Measurements from ENCODE around the gene UFC1. TPM values are rescaled to one million over a fixed set of nuclear protein-coding genes. Genes with fewer than 3 reads are reported as not detected.

UFC1 gene
- total RNA-seq, 1 donor from 2014 or later, result 92.2 TPM

- no peak for ATAC-seq
- no peak for TF ChIP-seq CTCF (IDR thresholded peaks at IDR 0.05)
- no peaks in the 10 kb centered on the region for H3K36me3 ChIP-seq
- H3K4me1 ChIP-seq, result peaks cover 56% of the 10 kb centered on the region
- intact Hi-C loops (cut with DNase I), result no loop called here
- H3K4me3 ChIP-seq, result no peak overlapping the region
- no peaks in the 10 kb centered on the region for H3K9me3 ChIP-seq
- no peak for DNase-seq
- peak overlapping the region; percentile 63 for H3K27ac ChIP-seq
- no peaks in the 10 kb centered on the region for H3K27me3 ChIP-seq (ENCODE audit: low read depth)
Measured at GRCh38 chr1:161182214-161182613, 28.4 kb downstream of the UFC1 start.

- Histone ChIP-seq H3K4me1 (peaks cover 47% of the 10 kb centered on the region), H3K27ac (peak overlapping the region; percentile 73), H3K27me3 (ENCODE audit: low read depth) (no peaks in the 10 kb centered on the region), H3K4me3 (no peak overlapping the region), H3K9me3 (no peaks in the 10 kb centered on the region), H3K36me3 (no peaks in the 10 kb centered on the region)
- intact Hi-C loops (cut with DNase I), result no loop called here
- DNase-seq (peak; percentile 74), ATAC-seq (peak; percentile 82 to 90)
- TF ChIP-seq CTCF (IDR thresholded peaks at IDR 0.05), result no peak
Measured at GRCh38 chr1:161185282-161185682, 31.5 kb downstream of the UFC1 start.

GRCh38 chr1:161185732-161186311, 32.0 kb downstream of the UFC1 start:
- intact Hi-C loops (cut with DNase I), result no loop called here
- DNase-seq (no peak), ATAC-seq (peak; percentile 59 to 68)
- Histone ChIP-seq H3K4me3 (no peak overlapping the region), H3K27me3 (ENCODE audit: low read depth) (no peaks in the 10 kb centered on the region), H3K36me3 (no peaks in the 10 kb centered on the region), H3K9me3 (no peaks in the 10 kb centered on the region), H3K27ac (peak overlapping the region; percentile 73), H3K4me1 (peaks cover 47% of the 10 kb centered on the region)
- TF ChIP-seq CTCF (IDR thresholded peaks at IDR 0.05), result no peak

DNA sequence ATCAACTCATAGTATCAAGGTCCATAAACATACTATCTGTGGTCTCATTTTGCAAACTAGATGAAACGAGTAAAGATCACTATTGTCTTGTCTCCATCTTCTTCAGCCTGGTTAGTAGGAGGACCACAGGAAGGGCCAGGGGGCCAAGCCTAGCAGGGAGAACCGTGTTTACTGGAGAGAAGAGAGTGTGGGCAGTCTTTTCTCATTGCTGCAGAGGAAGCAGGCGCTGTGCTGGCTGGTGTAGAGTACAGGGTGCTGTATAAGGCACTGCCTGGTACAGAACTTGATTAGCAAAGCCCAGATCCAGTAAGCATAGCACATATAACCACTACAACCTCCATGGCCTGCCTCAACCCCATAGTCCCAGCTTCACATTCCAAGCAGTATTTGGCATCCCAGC, 33.5 kb downstream of the UFC1 start:
- Histone ChIP-seq H3K4me3 (no peak overlapping the region), H3K36me3 (peaks cover 7% of the 10 kb centered on the region), H3K4me1 (peaks cover 50% of the 10 kb centered on the region), H3K9me3 (no peaks in the 10 kb centered on the region), H3K27ac (no peak overlapping the region), H3K27me3 (ENCODE audit: low read depth) (no peaks in the 10 kb centered on the region)
- DNase-seq (no peak), ATAC-seq (no peak)
- TF ChIP-seq CTCF (IDR thresholded peaks at IDR 0.05), result no peak
- intact Hi-C loops (cut with DNase I), result no loop called here

- Histone ChIP-seq H3K27ac (no peak overlapping the region), H3K36me3 (peaks cover 7% of the 10 kb centered on the region), H3K27me3 (ENCODE audit: low read depth) (no peaks in the 10 kb centered on the region), H3K4me3 (no peak overlapping the region), H3K4me1 (peaks cover 51% of the 10 kb centered on the region), H3K9me3 (no peaks in the 10 kb centered on the region)
- ATAC-seq, result no peak
- intact Hi-C loops (cut with DNase I), result no loop called here
- no peak for TF ChIP-seq CTCF (IDR thresholded peaks at IDR 0.05)
- DNase-seq, result no peak
Measured at GRCh38 chr1:161188381-161188780, 34.6 kb downstream of the UFC1 start.
